Subcutaneous adipose tissue (tissue), 4 donors: ENCODE results near the gene NFKB2. TPM values are rescaled to one million over a fixed set of nuclear protein-coding genes. Genes with fewer than 3 reads are reported as not detected.

Source experiments
- total RNA-seq, 4 donors: library from RNA; depleted of rRNA; stranded (reverse); fragments of >200 nt; gene quantifications; one replicate each; pipeline ENCODE4 v1.1.0, GENCODE V29; 2016
- TF ChIP-seq, protein P1 (sequence below): fragments of 450-650 bp; IDR thresholded peaks from one replicate; pipeline ENCODE4 v1.5.1; 2016; ENCODE audit warnings: low read depth, mild to moderate bottlenecking, control low read depth, antibody characterized with exemption, moderate library complexity

Gene NFKB2
- total RNA-seq, 4 donors from 2014 or later: 7.7 to 20.3 (median 12.4) TPM

DNA sequence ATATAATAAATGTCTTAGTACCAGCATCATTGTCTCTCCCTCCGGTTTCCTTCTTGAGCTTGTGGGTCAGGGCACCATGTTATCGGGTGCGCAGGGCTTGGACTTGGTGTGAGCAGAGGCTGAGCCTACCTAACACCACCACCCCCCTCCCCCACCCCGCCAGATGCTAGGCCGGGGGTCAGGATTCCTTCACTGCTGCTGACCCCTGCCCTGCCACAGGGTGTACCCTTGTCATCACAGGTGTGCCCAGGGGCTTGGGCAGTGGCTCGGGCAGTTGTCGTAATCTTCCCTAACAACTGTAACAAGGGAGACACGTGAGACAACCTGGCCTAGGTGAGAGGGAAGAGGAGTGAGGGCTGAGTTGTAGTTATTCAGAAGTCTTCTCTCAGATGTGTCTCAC, 12.6 kb upstream of the NFKB2 start:
- TF ChIP-seq, protein P1, sequence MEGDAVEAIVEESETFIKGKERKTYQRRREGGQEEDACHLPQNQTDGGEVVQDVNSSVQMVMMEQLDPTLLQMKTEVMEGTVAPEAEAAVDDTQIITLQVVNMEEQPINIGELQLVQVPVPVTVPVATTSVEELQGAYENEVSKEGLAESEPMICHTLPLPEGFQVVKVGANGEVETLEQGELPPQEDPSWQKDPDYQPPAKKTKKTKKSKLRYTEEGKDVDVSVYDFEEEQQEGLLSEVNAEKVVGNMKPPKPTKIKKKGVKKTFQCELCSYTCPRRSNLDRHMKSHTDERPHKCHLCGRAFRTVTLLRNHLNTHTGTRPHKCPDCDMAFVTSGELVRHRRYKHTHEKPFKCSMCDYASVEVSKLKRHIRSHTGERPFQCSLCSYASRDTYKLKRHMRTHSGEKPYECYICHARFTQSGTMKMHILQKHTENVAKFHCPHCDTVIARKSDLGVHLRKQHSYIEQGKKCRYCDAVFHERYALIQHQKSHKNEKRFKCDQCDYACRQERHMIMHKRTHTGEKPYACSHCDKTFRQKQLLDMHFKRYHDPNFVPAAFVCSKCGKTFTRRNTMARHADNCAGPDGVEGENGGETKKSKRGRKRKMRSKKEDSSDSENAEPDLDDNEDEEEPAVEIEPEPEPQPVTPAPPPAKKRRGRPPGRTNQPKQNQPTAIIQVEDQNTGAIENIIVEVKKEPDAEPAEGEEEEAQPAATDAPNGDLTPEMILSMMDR: no peak

DNA sequence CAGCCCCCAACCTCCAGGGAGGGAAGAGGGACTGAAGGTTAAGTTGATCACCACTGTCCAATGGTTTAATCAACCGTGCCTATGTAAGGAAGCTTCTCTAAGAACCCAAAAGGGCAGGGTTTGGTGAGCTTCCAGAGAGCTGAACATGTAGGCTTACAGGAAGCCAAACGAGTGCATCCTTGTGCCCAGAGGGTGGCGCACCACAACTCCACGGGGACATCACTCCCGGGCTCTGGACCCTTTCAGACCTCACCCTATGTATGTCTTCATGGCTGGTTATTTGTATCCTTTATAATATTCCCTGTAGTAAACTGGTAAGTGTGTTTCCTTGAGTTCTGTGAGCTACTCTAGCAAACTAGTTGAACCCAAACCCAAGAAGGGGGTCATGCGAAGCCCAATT, 11.5 kb upstream of the NFKB2 start:
- TF ChIP-seq, protein P1: no peak

DNA sequence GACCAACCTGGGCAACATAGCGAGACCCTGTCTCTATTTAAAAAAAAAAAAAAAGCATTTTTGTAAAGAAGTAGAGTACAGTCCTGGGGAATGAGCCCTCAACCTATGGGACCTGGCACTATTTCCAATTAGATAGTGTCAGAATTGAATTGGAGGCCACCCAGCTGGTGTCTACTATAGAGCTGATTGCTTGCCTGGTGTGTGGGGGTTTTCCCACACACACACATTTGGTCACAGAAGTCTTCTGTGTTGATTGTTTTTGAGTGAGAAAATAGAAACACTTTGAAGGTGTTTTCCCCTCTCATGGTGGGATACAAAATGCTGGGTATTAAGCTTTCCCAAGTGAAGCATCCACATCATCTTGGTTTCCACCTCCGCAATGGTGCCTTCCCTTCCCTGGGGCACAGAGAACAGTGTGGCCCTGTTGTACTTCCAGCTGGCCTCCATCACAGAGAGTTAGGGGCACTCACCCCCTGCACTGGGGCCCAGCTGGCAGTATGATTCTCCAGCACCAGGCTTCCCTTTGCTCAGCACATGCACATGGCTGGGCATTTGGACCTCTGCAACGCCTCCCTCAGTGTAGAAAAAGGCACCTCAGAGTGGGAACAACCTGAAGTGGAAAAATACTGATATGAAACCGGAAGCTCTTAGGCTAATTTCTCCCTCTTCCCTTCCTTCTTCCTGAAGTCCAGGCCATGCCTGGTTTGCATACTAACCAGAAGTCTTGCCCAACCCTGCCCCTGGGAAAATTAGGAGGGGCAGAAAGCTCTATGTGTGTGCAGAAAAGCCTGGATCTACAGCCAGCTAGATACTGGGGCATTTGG, 10.7 kb upstream of the NFKB2 start:
- TF ChIP-seq, protein P1: no peak

DNA sequence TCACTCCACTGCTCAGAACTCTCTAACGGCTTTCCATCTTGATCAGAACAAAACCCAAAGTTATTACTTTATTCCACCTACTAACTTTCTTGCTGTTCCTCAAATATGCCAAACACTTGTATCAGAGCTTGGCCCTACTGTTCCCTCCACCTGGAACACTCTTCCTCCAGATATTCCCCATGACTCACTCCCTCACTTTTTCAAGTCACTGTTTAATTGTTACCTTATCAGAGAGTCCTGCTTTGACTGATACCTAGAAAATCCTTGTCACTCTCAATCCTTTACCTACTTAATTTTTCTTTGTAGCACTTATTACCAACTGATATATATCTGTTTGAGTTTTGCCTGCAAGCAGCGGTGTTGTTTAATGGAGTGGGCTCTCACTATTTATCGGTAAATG, 5.6 kb upstream of the NFKB2 start:
- TF ChIP-seq, protein P1: no peak

DNA sequence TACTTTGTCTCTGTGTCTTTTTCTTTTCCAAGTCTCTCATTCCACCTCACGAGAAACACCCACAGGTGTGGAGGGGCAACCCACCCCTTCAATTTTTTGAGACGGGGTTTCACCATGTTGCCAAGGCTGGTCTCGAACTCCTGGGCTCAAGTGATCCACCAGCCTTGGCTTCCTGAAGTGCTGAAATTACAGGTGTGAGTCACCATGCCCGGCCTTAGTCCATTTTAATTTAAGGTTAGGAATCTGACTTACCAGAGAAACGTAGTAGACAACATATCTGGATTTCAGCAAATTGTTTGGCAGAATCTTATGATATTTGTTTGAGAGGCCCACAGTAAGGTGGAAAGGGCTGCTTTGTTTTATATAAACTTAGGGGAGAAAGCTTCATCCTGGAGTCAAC, 3.2 kb upstream of the NFKB2 start:
- TF ChIP-seq, protein P1: no peak

DNA sequence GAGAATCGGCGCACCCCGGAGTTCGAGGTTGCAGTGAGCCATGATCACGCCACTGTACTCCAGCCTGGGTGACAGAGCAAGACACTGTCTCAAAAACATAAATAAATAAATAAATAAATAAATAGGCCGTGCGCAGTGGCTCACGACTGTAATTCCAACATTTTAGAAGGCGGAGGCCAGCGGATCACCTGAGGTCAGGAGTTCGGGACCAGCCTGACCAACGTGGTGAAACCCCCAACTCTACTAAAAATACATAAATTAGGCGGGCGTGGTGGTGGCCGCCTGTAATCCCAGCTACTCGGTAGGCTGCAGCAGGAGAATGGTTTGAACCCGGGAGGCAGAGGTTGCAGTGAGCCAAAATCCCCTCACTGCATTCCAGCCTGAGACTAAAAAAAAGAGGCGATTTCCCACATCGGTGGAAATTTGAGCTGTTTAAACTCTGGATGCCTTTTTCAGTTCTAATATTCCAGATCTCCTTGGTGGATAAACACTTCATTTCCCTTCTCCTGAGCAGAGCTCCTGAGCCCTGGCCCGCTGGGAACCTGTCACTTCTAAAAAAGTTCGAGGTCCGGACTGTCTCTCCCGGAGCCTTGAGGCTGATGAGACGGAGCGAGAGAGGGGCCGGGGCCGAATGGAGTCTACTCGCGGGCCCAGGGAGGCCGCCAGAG, 2.0 kb upstream of the NFKB2 start:
- TF ChIP-seq, protein P1: no peak

DNA sequence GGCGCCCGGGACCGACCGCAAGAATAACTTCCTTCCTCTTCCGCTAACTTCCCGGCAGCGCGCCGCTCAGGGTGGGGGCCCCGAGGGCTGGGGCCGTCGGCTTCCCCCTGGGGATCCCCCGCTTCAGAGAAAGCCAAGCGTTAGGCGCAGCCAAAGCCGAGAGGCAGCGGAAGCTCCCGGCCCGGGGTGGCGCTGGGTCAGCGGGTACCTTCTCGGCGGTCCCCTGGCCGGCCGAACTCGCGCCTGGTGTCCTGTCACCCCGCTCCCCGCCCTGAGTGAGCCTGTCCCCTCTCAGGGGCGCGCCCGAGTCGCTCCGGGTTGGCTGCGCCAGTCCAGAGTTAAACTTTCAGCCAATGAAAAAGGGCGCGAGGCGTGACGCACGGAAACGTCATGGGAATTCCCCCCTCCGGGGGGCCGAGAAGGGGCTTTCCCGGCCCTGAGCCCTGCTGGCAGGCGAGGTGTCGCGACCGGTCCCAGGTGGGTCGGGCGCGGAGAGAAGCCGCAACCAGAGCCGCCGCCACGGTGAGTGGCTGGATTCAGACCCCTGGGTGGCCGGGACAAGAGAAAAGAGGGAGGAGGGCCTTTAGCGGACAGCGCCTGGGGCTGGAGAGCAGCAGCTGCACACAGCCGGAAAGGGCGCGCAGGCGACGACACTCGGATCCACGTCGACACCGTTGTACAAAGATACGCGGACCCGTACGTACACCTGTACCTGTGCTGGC, 1.3 kb upstream of the NFKB2 start:
- TF ChIP-seq, protein P1: no peak
